GM21381 (cell line): Measurements from ENCODE around the gene CDH13.

Experiments
- ATAC-seq: cut with Tn5 transposase; IDR thresholded peaks from one replicate; pipeline ENCODE4 v1.9.1; 2021; ENCODE audit warnings: mild to moderate bottlenecking, moderate library complexity; ENCODE audit not compliant: unreplicated experiment

The CDH13 gene

DNA sequence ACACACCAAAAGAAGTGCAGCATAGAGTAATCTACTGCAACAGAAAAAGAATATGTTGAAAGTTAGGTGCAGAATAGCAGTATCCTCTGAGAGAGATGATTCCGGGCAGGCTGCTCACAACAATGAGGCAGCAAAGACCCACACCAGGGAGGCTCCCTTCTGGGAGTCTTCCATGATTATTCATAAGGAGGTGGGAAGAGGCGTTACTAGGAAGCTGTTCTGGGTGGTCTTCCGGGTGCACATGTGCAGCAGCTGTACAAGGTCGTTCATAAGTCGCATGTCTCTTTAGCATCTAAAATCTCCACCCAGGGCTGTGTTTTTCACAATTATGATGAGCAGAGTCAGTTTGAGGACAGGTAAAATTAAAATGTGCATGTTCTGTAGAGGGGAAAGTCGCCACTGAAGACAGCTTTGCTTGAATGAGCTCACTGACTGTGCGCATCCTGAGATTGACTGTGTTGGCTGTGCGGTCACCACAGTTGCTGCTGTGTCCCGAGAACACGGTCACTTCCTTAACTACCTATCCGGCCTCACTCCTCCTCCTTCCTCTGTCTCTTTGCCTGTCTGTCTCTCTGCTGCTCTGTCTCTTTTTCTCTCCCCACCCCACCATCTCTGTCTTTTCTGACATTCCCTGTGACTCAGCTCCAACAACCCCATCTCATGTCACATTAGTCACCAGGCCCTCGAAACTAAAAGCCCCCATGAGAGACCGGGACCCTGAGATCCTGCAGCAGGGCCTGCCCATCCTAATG, 1055.5 kb downstream of the CDH13 start:
- no peak for ATAC-seq

DNA sequence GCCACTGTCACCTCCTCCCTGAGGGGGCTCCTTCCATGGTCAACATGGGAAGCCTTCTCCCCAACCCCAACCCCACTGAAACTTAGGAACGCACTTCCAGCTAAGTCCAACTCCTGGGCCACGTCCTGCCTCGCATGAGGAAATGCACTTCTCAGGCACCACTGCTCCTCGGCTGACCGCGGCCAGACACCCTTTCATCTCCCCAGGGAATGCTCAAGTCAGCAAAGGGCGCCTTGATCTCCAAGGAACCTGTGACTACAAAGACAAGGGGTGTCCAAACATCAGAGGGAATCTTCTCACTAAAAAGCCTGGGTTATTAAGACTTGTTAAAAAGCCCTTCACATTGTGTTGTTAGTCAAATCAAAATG, 1056.1 kb downstream of the CDH13 start:
- no peak for ATAC-seq

DNA sequence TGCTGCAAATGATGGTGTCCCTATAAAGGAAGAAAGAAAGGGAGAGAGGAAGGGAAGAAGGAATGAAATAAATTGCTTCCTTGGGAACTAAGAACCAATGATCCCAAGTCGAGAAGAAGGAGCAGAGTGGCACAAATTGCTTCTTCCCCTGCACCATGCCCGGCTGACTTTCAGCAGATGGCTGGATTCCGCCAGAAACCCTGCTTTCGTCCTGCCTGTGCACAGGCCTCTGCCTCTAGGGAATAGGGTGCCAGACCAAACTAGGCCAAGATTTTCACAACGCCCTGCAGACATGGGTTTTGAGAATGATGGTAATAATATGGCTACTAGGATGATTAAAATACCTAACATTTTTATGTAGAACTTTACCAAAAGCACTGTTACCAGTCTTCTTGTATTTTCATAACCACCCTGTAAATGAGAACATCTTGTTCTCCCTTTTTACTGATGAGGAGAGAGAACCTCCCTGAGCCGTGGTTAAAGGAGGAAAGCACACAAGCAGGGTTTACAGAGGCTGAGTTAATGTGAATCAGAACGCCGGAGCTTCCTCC, 1058.9 kb downstream of the CDH13 start:
- ATAC-seq: no peak

DNA sequence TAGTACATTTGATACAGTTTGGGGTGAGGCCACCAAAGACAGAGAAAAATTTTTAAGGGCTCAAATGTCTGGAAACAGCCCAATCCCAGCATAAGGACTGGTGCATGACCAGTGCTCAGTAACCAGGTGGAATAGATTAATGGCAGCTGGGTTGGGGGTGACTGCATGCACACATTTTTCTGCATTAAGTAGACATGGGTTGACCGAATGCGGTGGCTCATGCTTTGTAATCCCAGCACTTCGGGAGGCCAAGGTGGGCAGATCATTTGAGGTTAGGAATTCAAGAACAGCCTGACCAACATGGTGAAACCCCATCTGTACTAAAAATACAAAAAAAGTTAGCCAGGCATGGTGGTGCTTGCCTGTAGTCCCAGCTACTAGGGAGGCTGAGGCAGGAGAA, 1060.0 kb downstream of the CDH13 start:
- ATAC-seq: no peak

DNA sequence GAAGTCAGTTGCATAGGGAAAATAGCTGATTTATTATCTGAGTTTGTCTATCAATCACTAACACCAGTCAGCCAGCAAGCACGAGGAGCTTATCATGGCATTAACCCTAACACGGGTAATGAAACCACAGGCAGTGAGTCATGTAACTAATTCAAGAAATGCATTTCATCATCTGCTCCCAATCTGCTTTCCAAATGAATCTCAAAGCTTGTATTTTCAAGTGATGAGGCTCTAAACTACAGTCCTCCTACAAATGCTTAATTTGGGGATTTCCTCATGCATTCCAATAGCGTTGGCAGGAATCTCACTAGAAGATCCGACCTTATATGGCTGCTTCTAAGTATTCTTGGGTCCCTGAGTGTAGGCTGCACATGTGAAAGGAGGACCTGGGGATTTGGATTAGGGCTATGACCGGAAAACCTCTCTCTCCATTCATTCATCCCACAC, 1062.6 kb downstream of the CDH13 start:
- peak; percentile 82 for ATAC-seq

- no peak for ATAC-seq
These were observed 1065.5 kb downstream of the CDH13 start for GRCh38 chr16:83692224-83692623.

DNA sequence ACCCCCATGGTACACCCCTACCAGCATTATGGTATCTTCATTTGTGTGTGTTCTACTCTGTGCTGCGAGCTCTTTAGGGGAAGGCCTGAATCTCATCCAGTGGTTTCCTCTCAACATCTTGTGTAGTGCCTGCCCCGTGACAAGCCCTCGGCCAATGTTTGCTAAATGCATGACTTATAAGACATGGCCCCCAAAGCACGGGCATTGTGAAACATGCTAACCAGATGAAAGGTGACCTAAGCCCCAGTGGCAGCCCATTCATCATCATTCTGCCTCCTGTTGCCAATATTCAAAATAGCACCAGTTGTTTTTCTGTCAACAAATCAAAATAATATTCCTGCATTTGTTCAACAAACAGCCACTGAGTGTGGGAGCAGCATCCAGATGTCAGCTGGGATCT, 1072.2 kb downstream of the CDH13 start:
- ATAC-seq: no peak

GRCh38 chr16:83699817-83700216, 1073.0 kb downstream of the CDH13 start:
- no peak for ATAC-seq

- no peak for ATAC-seq
These were observed 1074.1 kb downstream of the CDH13 start for GRCh38 chr16:83700918-83701317.

DNA sequence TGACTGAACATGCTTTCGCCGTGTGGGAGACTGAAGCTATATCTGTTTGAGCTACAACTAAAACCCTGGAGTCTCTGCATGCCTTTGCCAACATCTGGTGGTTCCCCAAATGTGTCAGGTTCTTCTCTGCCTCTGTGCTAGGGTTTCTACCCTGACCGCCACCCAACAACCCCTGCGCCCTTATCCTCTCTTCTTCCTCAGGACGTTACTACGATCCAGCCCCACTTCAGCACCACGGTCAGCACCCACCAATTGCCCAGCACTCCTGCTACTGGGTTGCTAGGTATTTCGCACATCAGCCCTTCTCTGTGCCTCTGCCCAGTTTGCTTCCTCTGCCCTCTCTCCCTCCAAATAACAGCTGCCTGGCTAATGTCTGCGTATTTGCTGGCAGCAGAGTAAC, 1074.7 kb downstream of the CDH13 start:
- ATAC-seq: no peak

DNA sequence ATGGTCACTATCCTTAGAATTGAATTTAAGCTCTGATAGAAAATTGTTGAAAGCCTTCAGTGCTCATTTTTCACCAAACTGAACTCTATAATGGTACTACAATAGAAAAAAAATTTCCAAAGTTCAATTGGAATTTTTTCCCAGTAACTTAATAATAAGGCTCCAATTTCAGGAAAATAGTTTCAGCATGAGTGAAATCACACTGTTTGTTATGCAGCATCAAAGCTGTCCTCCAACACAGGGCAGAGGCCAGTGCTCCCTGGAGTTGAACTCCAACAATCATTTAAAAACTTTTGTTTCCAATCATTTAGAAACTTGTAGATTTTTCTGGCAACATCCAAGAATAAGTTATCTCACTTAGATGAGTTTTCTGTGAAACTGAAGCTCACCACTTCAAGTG, 1077.9 kb downstream of the CDH13 start:
- ATAC-seq: no peak

GRCh38 chr16:83705856-83706255, 1079.1 kb downstream of the CDH13 start:
- no peak for ATAC-seq

GRCh38 chr16:83706394-83706793, 1079.6 kb downstream of the CDH13 start:
- ATAC-seq: no peak

GRCh38 chr16:83711069-83711468, 1084.3 kb downstream of the CDH13 start:
- no peak for ATAC-seq

- ATAC-seq: no peak
These were observed 1086.8 kb downstream of the CDH13 start for GRCh38 chr16:83713597-83713996.

- no peak for ATAC-seq
These were observed 1087.5 kb downstream of the CDH13 start for GRCh38 chr16:83714286-83714685.

DNA sequence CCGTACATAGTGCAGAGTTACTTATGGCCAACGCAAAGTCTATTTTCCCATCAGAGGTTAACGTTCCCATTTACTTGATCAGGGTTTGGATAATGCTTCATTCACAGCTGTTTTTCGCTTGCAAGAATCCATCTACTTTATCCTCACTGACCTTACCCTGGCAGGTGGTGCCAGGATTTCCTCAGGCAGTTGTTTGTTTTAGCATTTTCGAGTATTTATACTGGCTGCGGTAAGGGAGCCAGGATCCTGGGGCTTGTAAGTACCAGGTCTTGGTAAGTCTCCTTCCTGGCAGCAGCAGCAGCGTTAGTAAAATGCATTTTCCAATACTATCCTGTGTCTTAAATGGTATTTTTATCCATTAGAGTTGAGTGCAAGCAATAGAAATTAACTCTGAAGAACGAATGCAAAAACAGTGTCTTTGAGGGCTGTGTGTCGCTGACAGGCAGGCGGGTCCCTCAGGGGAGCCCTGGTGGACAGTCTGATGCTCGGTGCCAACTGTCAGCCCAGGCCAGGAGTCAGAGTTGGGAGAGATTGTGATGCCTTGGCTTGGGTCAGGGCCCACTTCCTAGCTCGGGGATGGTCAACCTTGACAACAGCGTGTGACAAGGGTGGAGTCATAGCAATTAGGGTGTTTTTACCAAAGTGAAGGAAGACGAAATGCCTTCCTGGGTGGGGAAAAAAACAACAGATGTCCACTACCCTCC, 1088.6 kb downstream of the CDH13 start:
- ATAC-seq: no peak

DNA sequence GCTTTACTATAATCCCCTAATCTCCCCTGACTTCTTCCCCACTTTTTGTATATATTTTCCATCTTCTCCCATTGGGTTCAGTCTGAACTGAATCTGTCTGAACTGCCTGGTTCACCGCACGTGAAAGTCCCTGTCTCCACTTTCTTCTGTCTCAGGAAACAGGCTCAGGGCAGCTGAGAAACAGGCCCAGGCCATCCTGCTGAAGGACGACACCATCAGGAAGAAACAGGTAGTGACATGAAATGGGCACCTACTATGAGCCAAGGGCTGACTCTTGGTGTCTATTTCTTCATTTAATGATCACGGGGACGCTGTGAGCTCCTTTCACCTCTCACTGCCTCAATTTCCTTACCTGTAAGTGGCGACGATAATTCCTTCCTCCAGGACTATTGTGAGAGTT, 1090.5 kb downstream of the CDH13 start:
- no peak for ATAC-seq

DNA sequence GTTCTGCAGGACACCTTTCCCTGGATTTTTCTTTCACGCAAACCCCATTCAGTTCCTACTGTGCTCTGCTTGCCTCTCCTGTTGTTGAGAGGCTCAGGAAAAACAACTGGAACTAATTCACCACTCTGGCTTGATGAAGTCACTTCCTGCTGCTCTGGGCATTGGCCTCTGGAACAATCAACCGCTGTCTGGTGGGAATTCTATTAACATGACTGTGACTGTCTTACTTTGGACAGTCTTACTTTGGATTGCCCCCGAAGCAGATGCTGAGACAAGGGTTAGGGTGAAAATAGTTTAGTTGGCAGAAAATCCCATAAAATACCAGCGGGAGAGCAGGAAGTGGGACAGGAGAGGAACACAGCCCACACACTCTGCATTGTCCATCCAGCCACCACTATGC, 1091.0 kb downstream of the CDH13 start:
- no peak for ATAC-seq

- ATAC-seq: no peak
These were observed 1093.4 kb downstream of the CDH13 start for GRCh38 chr16:83720213-83720612.

GRCh38 chr16:83720981-83721380, 1094.2 kb downstream of the CDH13 start:
- no peak for ATAC-seq

GRCh38 chr16:83721676-83722075, 1094.9 kb downstream of the CDH13 start:
- ATAC-seq: no peak
